Forelimb muscle (tissue), 1 donor: Measurements from ENCODE around the gene CALML3. TPM values are rescaled to one million over a fixed set of nuclear protein-coding genes. Genes with fewer than 3 reads are reported as not detected.
A peak's percentile ranks its signal among the peaks of the same experiment; 100 is the strongest.

ENCODE experiments used
- DNase-seq: peaks from one replicate; pipeline ENCODE4 v3.0.0-alpha.2; 2013; ENCODE audit warnings: low read depth
- polyA plus RNA-seq: library from polyadenylated mRNA; unstranded; fragments of 120-200 nt; gene quantifications from one replicate; pipeline ENCODE4 v1.2.1, GENCODE V29; 2013; ENCODE audit not compliant: insufficient read length

CALML3 gene
- polyA plus RNA-seq, 1 donor: 0.09 TPM

DNA sequence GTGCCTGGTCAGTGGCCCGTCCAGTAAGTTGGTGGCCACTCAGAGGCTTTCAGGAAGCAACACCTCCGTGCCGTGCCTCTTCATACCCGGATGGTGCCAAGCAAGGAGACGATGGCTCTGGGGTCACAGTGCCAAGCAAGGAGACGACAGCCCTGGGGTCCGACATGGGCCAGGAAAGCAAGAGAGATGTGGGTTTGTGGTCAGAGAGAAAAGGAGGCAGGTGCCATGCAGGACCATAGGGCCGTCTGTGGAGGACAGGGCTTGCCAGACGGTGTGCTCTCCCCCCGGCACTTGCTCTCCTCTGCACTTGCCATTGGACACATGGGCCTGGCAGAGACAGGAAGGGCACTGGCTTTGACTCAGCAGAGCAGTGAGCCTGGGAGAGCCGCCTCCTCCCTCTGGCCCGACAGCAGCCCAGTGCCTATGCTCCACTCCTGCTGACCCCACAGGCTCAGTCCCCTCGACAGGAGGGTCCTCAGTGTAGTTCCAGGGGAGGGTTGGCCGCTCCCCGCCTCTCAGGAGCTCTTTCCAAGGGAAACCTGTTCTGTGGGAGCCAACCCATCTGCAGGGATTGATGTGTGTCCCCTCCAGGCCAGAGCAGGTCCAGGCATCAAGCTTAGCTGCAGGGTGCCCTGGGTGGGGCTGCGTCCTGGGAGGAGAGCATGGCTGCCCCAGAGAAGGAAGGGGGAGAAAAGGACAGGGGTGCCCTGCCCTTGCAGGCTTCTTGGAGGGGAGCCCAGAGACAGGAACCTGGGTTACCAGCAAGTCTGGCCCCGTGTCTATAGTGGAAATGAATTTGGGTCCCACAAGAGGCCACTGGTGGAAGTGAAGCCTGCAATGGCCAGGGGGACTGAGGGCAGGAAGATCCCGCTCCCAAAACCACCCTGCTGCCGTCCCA lies 17.8 kb upstream of the CALML3 start:
- no peak for DNase-seq

DNA sequence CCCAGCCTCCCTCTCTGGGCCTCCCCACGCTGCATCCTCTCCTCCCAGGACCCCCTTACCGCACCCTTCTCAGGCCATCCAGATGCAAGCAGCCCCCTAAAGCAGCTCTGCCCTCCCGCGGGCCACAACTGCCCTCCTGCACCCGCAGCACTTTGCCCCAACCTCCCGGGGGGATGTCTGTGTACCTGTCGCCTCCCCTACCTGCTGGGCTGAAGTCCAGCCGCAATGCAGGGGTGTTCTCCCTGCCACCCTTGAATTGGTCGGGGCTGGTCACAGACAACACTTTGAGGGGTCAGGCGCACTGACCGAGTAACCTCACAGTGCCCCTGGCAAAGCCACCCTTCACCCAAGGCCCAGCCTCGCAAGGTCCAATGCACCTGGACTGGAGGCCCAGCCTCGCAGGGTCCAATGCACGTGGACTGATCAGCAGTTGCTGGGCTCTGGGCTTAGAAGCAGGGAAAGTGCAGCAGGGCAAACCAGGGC lies 17.1 kb upstream of the CALML3 start:
- no peak for DNase-seq

DNA sequence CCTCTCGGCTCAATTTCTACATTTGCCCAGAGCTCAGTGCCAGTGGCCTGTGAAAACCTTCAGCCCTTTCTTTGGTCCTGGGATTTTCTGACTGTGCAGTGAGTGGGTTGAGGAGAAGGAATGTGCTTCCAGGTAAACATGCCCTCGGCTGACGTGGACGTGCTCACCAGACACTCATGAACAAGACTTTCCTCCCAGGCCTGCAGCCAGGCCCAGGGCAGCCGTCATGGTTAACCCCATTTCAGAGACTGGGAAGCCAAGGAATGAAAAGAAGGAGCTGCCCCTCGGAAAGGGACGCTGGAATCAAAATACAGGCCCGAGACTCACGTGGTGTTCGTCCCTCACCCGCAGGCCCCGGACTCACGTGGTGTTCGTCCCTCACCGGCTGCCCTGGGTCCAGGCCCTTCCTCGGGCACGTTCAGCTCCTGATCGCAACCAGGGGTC lies 16.6 kb upstream of the CALML3 start:
- no peak for DNase-seq

DNA sequence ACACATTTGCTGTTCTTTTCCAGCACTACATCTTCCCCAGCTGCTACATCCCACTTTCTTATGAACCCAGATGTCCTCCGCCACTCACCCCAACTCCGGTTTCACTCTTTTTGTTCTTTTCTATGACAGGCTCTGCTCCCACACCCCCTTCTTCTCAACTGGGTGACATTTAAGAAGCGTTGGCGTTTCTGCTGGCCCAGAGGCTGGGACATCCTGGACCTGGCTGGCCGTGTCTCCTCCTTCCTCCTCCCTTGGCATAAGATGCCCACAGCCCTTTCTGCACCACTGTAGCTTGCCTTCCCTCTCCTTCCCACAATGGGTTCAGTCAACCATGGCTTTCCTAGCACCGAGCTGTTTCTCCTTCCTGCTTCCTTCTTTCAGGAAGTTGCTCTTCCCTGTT lies 16.0 kb upstream of the CALML3 start:
- no peak for DNase-seq

DNA sequence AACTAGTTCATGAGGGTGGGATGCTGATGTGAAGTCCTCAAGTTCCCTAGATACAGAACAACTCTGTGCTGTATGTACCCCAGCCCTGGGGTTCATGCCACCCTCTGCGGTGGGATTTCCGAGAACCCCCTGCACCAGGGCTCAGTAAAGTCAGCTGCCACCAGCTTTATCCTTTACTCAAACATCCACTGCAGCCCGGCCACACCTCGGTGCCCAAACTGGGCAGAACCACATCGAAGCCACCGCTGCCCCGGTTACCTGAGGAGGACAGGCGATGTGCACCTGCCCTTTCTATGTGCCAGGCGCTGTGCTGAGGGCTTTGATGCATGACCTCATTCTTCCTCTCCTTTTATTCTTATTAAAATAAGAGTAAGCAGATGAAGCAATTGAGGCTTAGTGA lies 15.5 kb upstream of the CALML3 start:
- no peak for DNase-seq

DNA sequence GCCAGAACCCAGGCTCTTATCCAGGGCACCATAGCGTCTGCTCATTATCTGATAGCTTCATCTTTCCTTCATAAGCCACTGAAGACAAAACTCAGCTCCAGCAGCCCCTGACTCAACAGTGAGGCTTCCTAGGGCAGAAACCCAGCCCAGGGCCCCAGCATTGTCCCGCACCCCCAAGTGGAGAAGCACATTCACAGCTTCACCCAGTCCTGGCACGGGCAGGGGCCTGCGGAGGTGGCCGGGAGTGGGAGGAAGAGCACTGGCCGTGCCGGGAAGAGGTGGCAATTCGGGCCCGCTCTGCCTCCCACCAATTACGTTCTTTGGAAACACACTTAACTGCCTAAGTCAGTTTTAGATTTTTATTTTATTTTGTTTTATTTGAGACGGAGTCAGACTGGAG lies 15.1 kb upstream of the CALML3 start:
- no peak for DNase-seq

DNA sequence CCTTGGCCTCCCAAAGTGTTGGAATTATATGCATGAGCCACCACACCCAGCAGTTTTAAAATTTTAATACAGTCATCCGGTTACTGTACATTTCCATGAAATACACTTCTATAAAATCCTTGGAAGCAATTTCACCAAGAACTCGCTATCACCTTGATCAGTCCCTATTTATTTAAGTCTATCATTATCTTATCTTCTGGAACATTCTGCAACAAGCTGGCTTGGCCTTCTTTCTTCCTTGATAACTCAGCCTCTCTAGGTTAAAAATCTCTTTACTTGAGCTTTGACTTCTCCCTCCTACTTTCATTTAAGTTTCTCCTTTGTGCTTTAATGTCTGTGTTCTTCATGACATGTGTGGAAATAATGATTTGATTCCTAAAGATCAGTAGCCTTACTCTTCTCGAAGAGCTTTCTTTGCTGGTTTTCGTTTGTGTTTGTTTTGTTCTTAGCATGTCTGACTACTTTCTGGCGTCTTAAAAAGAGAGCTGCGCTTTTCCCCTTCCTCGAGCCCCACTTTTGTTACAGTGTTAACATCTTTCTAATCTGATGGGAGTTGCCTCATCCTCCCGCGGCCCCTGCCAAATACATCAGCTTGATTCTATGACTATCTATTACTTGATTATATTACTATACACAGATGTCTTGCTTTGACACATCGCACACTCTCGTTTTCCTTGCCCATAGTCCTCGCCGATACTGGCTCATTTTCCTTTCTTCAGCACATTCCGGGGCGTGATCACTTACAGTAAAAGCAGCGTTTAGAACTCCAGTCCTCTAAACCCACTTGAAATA lies 14.3 kb upstream of the CALML3 start:
- peak; percentile 19 for DNase-seq

DNA sequence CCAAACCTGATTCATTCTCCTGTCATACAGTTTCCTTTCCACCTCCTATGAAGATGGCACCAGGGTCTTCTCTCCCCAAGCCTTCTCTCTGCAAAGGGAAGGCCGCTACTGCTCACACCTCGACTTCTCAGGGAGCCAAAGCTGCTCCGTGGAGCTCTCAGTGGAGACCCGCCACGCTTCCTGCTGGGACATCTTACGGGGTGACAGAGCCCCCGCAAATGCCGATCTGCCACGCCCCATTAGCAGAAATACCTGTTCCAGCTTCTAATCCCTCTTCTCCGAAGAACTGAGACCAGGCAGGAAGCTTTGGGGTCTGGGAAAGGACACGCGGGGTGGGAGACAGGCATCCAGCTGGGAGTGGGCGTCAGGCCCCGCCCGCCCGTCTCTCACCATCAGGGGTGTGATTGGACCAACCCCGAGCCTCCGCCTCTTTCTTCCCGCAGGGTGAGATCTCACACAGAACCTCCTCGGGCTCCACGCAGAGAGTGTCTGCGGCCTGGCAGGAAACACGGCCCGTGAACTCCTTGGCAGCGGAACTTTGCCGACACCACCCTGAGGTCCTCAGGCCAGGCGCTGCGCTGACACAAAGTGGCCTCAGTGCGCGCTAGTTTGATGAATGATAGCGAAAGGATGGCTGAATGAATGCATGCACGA lies 13.4 kb upstream of the CALML3 start:
- no peak for DNase-seq

DNA sequence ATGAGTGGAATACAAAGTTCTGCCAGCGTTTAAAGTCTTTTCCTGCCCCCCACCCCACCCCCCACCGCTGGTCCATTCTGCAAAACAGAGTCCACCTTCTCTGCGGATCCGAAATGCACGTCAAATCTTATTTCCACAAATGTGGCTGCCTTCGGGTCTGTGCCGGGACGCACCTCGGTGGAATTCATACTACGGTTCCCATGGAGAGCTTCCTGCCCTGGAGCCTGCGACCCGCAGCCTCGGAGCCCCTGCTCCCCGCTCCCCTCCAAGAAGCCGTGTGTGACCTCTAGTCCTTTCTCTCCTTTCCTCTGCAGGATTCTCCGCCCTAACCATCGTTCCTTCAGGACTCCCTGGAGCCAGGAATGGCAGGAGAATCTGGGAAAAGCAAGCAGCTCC lies 12.9 kb upstream of the CALML3 start:
- DNase-seq: no peak

DNA sequence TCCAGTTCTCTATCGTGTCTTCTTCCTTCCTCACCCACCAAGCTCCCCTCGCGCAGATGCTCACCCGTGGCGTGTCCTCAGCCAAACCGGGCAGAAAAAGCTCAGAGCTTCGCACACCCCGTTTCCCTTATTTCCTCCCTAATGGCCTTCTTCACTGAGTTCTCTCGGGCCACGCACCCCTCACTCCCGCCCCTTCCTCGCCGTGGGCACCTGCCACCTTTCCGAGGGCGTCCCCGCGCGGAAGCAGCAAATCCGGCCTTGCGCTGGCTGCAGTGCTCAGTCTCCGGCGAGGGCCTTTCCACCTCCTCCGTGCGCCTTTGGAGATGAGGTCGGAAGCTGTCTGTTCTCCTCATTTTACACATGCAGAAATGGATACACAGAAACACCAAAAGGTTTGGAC lies 12.4 kb upstream of the CALML3 start:
- no peak for DNase-seq

DNA sequence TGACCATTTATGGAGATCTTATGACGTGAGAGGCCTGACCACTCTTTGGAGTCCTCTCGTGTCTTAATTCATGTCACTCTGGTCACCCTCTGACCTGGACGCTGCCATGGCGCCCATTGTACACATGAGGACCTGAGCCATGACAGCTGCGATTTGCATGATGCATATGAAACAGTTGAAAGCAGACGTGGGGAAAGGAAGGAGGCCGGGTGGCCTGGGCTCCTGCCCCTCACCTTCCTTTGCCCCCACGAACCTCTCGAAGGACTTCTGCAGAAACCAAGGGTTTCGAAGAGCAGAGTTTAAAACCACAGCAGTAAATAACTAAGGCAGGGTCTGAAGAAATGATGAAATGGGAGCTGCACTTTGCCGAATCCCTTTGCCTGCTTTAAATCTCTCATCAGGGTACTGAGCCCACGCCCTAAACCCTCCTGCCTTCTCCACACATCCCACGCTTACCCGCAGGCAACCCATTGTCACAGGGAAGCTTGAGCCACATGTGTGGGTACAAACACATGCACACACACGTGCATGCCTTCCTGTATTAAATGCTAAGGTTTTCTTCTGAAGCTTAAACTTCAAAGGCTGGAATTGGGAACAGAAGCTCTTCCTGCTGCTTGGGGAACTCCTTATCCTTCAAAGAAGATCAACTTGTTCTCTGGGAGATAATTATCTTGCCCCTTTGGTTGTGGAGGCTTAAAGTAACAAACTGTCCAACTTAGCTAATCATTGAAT lies 11.7 kb upstream of the CALML3 start:
- no peak for DNase-seq

DNA sequence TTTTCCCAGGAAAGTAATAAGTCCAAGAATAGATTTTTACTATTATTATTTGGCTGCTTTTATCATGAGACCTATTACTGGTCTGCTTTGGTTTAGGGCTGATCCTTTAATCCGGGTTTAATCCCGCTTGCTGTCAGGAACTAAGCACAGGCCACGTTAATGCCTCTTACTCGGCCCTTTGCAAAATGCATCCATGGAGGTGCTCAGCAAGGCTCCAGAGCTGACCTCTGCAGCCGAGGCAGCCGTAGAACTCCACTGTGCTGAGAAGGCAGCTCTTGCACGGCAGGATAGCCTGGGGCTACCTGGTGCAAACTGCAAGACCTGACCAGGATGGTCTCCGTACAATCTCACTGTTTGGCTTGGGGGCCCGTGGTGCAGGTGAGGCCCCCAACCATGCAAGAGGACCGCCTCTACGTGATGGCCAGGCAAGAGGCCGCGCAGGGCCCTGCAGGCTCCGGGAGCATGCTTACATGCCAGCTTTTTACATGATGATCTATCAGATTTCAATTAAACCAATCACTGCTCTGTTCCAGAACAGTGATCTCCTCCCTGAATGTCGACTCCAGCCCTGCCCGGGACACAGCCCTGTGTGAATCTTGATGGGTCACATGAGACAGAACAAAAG lies 10.4 kb upstream of the CALML3 start:
- no peak for DNase-seq

DNA sequence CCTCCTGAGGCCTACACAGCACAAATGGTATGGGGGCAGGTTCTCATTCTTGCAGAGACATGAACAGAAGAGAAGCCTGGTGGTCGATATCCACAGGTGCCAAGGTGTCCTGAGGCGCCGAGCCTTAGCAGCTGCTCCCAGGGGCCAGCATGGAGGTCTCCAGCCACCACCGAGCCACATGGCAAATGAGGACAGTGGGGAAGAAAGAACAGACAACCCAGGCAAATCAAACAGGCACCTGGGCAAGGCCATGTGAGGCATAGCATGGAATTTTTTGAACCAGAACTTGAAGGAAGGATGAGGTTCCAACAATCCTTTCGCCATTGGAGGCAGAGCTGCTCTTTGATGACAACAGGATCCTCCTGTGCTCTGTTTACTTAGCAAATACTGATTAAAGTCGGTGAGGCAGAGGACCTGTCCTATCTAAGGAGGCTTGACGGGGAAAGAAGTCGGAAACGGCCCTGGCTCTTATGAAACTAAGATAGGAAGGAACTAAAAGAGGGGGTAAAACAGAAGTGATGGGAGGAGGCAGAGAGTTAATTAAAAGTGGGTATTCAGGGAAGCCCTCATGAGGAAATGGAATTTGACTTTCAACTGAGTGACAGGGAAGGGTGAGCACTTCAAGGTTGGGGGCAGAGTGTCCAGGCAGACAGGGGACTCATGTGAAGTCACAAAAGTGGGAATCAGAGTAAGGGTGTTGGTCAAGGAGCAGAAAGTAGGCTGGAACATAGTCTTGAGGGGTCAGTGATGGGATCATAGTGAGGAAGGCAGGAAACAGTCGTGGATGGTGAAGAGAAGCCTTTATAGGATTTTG lies 8.6 kb upstream of the CALML3 start:
- no peak for DNase-seq

DNA sequence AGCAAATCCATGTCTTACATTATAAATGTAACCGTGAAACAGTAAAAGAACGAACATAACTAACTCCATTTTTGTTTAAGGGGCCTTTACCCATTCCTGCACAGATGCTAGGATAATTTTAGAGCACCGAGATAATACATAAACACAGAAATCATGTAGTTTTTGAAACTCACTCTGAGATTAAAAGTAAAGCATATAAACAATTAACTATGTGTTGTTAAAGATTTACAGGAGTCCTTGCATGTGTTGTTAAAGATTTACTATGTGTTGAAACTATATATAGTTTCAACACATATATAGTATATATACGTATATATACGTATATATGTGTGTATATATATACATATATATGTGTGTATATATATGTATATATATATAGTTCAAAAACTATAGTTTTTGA lies 7.2 kb upstream of the CALML3 start:
- DNase-seq: no peak

DNA sequence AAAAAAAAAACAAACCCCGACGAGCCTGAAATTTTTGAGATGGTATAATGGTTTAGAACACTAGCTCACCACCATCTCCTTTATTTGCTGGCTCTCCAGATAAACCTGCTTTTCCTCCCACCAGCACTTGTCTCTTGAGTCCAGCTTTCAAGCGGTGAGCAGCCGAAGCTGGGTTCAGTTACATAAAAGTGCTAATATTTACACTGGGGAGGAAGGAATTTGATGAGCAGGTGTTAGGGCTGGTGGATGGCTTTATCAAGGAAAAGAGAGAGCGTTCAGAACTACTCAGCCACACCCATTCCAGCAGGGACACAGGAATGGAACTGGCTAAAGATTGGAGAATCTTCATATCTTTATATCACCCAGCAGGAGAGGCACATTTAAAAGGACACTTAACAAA lies 6.6 kb upstream of the CALML3 start:
- no peak for DNase-seq

DNA sequence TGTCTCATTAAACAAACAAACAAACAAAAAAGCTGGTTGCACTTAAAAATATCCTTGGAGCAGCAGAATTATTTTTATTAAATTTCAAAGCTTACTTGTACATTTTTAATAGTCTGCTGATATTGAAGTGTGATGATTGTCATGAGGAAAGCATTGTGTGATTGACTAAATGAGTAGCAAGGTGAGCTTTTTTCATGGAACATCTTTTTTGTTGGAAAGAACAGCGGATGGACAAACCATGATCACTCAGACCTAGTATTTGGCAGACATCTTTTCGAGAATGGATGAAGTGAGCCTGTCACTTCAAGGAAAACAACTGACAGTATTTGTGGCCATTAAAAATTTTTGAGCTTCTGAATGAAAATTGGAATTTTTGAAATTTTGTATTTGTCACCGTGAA lies 5.7 kb upstream of the CALML3 start:
- DNase-seq: no peak

DNA sequence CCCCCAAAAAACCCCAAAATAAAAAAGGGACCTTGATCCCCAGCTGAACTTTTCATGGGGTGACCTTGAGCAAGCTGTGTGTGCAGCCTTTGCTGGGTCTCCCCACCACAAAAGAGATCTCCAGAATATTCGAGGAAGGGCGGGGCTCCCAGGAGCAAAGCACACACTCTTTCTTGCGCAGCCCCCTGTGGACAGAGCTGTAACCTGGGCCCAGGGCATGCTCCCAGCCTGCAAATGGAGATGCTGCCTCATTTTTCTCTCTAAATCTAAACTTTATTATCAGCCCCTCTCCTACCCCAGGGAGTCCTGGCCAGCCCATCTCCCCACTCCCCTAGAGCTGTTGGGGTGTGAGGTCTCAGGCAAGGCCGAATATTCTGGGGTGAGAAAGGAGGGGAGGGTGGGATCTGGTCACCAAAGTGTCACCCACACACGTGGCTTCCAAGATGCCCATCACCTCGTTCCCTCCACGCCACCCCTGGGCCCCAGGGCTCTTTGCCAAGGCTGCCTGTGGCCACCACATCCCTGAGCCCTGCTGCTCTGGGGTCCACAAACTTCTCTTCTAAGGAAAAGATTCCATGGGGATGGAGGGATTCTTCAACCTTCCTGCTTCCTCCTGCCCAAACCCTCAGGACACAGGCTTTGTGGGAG lies 1.7 kb upstream of the CALML3 start:
- DNase-seq: no peak

DNA sequence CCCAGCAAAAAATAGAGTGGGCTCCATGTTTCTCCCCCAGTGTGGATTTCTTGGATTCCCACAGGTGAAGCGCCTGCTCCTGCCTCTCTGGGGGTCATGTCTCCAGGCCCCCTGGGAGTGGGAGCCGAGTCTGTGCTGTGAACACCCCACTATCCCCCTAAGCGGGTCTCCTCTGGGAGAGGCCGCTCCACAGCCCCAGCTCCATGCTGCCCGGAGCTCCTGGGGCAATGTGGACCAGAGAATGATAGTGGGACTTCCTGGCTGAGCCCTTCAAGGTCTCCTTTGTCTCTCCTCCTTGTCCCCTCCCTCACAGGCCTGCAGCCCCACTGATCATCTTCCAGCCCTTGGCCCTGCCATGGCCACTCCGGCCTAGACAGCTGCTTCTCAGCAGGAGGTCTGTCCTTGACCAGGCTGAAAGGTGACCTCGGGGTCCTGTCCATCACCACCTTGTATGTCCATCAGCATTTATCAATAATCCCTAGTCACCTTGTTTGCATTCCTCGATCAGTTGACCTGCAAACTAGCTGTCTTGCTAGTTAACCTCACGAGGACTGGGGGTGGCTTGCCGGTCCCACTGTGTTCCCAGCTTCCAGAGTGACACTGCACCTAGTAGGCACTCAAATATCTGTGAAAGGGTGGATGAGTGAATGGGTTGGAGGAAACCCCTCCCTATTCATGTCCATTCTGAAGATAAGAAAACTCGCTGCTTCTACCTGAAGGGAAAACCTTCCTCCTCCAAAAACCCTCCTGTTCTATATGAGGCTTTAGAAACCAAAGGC lies 776 bp upstream of the CALML3 start:
- no peak for DNase-seq
